HG03575 (cell line): ENCODE results near the gene TAGLN2.
A peak's percentile ranks its signal among the peaks of the same experiment; 100 is the strongest.

Experiments used
- ATAC-seq: cut with Tn5 transposase; IDR thresholded peaks from one replicate; pipeline ENCODE4 v1.9.1; 2021; ENCODE audit not compliant: unreplicated experiment, insufficient number of reproducible peaks, low FRiP score; ENCODE audit errors: extremely low read depth

TAGLN2 gene

DNA sequence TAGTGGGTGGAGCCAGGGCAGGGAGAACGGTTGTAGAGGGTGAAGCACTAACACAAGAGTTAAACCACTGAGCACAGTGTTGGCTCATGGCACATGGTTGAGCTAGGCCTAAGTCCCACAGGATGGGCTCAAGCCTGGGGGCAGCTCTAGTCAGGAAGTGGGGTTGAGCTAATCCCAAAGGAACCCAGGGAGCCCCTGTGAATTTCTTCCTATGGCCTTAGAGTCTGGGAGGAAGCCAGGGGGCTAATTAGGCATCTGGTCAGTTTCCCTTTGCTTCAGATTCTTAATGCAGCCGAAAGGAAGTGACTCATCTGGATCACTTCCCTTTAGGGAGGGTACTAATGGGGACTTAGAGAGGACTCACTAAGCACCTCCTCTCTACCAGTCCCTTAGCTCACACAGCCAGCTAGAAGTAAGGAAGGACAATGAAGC lies 35.5 kb downstream of the TAGLN2 start:
- peak; percentile 81 for ATAC-seq

DNA sequence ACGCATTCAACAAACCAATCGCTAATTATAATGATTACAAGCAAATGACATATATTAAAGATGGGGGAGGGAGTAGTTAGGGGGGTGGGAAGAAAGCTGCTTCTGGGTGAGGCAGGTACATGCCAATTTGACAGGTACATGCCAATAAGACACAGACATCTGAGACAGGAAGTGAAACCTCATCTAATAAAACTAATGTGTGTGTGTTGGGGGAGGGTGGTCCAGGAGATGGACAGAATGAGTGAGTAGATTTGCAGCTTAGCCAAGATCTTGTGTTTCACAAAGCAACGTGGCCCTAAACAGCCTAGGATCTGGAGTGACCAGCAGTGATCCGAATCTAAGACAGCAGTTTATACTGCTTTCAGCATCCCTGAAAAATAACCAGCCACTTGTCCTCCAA lies 36.1 kb downstream of the TAGLN2 start:
- ATAC-seq = no peak

- ATAC-seq = no peak
These were observed 41.0 kb downstream of the TAGLN2 start for GRCh38 chr1:159884296-159884695.

DNA sequence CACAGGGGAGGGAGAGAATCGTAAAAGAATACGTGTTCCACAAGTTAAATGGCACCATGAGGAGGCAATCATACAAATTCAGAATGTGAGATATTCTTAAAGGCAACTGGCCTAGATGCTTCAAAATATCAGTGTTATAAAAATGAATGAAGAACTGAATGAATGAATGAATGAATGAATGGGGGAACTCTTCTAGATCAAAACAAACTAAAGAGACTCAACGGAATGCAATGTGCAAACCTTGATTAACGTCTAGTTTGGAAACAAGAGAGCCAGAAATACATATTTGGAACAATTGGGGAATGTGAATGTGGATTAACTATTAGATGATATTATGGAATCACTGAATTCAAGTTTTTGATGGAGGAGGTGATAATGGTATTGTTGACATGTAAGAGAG lies 42.2 kb downstream of the TAGLN2 start:
- no peak for ATAC-seq

DNA sequence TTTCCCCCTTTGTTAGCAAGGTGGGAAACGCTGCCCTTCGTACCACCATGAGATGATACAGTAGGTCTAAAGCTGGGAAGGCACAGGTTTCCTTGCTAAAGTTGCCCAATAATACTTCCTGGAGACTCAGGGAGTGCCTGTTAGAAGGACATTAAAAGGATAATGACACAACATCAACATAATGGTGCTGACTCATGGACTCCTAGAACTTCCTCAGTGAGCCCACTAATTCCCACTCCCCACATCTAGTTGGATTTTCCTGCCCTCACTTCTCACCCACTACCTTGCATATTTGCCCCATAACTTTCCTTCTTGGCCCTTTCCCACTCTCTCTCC lies 42.8 kb downstream of the TAGLN2 start:
- no peak for ATAC-seq

GRCh38 chr1:159881622-159882526 lies 43.4 kb downstream of the TAGLN2 start:
- no peak for ATAC-seq

- no peak for ATAC-seq
These were observed 44.9 kb downstream of the TAGLN2 start for GRCh38 chr1:159880430-159880829.

- ATAC-seq = no peak
These were observed 45.3 kb downstream of the TAGLN2 start for GRCh38 chr1:159879977-159880376.

GRCh38 chr1:159879136-159879535 lies 46.2 kb downstream of the TAGLN2 start:
- no peak for ATAC-seq

- no peak for ATAC-seq
These were observed 47.4 kb downstream of the TAGLN2 start for GRCh38 chr1:159877695-159878444.

DNA sequence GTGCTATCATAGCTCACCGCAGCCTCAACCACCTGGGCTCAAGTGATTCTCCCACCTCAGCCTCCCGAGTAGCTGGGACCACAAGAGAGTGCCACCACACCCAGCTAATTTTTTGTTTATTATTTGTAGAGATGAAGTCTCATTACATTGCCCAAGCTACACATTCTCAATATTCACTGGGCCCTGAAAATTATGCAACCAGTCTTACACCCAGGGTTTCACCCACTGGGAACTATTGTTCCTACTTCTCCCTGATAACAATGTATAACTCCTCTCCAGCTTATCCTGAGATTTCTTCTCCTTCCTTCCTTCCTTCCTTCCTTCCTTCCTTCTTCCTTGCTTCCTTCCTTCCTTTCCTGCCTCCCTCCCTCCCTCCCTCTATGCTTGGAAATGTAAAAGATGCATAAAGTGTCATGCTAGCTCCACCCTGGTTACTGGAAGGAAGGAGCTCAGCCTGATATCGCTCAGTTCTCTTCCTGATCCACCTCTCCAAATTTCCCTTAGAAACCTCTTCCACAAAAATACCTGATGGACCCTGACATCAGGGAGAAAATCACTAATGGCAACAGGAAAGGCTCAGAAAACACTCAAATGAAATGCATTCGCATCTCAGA lies 51.7 kb downstream of the TAGLN2 start:
- no peak for ATAC-seq

GRCh38 chr1:159872891-159873290 lies 52.4 kb downstream of the TAGLN2 start:
- no peak for ATAC-seq

DNA sequence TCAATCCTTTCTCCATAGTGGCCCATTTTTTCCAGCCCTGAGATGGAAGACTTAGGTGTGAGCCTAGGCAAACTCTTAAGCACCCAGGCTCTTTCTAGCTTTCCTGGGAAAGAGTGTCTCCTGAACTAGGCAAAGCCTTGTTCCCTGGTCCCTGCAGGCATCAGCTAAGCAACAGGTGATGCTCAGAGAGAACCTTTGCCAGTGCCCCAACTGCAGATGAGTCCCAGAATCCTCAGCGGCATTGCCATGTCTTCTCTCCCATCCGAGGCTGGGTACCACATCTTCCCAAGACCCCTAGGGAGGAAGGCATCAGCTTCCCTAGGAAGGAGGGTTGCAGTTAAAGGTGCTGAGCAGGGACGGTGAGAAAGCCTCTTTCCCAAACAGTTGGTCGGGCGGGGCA lies 54.6 kb downstream of the TAGLN2 start:
- no peak for ATAC-seq

DNA sequence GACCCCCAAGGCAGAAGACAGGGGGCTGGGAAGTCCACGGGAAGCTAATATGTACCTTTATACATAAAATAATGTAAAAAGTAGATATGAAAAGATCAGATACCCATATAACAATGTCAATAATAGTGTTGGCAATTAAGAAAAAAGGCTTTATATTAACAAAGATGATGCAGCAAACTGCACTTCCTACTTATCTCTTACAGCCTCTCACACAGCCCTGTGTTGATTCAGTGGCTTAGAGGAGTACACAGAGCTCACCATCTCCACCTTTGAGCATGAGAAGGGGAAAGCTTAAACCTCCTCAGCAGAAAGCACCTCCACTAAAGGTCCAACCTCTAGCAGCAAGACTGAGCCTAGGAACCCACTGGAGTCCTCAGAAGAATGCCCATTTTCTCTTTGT lies 55.7 kb downstream of the TAGLN2 start:
- ATAC-seq = no peak

DNA sequence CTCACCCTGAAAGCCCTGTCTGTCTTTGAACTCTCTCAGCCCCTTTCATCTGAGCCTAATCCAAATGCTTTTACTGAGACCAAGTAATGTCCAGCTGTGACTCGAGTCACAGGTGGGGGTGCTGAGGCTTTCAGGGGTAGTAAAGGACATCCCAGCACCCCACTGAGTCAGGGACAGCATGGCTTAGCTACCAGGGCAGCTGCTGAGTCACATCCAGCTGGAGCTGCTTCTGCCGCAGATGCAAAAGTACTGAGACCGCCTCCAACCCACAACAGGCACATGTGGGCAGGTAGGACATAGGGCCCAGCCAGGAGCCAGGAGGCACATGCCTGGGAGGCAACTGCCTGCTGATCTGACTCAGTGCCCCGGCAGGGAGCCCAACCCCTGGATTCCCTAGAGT lies 56.1 kb downstream of the TAGLN2 start:
- no peak for ATAC-seq

- no peak for ATAC-seq
These were observed 56.5 kb downstream of the TAGLN2 start for GRCh38 chr1:159868766-159869165.
